HG03575 (cell line): Measurements from ENCODE around the gene METAP2.

Experiments used
- ATAC-seq: cut with Tn5 transposase; IDR thresholded peaks from one replicate; pipeline ENCODE4 v1.9.1; 2021; ENCODE audit not compliant: unreplicated experiment, insufficient number of reproducible peaks, low FRiP score; ENCODE audit errors: extremely low read depth

Gene METAP2

GRCh38 chr12:95545303-95545702 is 71.4 kb downstream of the METAP2 start:
- no peak for ATAC-seq

GRCh38 chr12:95545731-95546490 is 72.0 kb downstream of the METAP2 start:
- no peak for ATAC-seq

GRCh38 chr12:95546491-95546813 is 72.5 kb downstream of the METAP2 start:
- ATAC-seq = no peak

GRCh38 chr12:95547522-95548055 is 73.6 kb downstream of the METAP2 start:
- no peak for ATAC-seq

GRCh38 chr12:95548056-95548538 is 74.1 kb downstream of the METAP2 start:
- no peak for ATAC-seq

- no peak for ATAC-seq
These were observed 74.8 kb downstream of the METAP2 start for GRCh38 chr12:95548539-95549391.

GRCh38 chr12:95549392-95550084 is 75.6 kb downstream of the METAP2 start:
- ATAC-seq = no peak

GRCh38 chr12:95551305-95551704 is 77.4 kb downstream of the METAP2 start, which contains the start of gene USP44:
Gene USP44, minus strand, starts transcription at chr12:95551476. Its CDS starts 17,220 bp downstream, at chr12:95534256.
- ATAC-seq = no peak

GRCh38 chr12:95551913-95552516 is 78.1 kb downstream of the METAP2 start:
- ATAC-seq = no peak

GRCh38 chr12:95553197-95553943 is 79.4 kb downstream of the METAP2 start:
- no peak for ATAC-seq

GRCh38 chr12:95554532-95555071 is 80.7 kb downstream of the METAP2 start:
- no peak for ATAC-seq

GRCh38 chr12:95557625-95558024 is 83.7 kb downstream of the METAP2 start:
- no peak for ATAC-seq
